Activated CD4-positive, CD25-positive, alpha-beta regulatory T cell treated with anti-CD3 and anti-CD28 coated beads, Interleukin-2, amount 50 U/mL, for 16 hours (primary cell): Measurements from ENCODE around the gene PDE6D.
"Not testable (repeated sequence)": the region's sequence is repeated elsewhere in the genome, so short reads cannot be mapped to it uniquely, and the experiment has no call there.

Experiments used
- DNase-seq: peaks from one replicate; pipeline ENCODE4 v3.0.0-alpha.2; 2020; ENCODE audit warnings: low read depth, low spot score

PDE6D gene

DNA sequence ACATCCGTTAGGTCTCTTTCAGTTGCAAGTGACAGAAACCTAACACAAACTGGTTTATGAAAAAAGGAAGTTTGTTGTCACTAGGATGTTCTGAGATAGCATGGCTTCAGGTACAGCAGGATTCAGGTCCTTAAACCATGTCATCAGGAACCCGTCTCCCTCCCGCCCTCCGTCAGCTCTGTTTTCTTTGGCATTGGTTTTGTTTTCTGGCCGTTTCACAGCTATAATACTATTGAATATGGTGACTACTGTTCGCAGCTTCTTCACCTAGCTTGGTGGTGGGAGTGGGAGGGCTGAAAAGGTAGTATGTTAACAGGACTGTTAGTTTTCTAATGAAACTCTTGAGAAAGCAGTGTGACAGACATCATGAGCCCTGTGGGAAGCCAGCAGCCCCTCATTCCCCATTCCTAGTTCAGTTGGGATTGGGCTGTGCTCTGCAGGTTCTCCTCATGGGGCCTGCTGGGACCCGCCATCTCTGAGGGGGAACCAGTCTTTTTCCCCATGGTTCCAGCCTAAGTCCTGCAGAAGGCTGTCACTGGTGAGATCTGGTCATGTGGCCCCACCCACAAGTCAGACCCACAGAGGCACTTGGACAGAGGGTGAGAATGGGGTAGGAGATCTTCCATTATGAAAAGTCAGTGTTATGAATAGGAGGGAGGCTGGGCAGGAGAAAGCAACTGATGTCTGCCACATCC is 60.6 kb downstream of the PDE6D start:
- DNase-seq: no peak

DNA sequence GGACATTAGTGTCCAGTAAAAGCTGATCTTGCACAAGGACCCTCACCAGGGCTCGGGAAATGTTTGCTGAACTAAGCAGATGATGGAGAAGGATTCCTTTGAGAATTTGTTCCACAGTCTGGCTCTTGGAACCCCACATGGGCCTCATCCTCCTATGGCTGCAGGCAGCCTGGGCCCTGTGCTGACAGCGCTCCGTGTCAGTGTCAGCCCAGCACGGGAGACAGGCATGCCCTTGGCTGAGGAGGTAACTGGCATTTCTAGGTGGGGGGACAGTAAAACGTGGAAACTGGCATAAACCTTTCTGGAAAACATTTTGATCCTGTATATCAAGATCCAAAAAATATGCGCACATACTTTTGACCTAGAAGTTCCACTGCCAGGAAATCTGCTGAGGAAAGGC is 62.3 kb downstream of the PDE6D start:
- DNase-seq: no peak

DNA sequence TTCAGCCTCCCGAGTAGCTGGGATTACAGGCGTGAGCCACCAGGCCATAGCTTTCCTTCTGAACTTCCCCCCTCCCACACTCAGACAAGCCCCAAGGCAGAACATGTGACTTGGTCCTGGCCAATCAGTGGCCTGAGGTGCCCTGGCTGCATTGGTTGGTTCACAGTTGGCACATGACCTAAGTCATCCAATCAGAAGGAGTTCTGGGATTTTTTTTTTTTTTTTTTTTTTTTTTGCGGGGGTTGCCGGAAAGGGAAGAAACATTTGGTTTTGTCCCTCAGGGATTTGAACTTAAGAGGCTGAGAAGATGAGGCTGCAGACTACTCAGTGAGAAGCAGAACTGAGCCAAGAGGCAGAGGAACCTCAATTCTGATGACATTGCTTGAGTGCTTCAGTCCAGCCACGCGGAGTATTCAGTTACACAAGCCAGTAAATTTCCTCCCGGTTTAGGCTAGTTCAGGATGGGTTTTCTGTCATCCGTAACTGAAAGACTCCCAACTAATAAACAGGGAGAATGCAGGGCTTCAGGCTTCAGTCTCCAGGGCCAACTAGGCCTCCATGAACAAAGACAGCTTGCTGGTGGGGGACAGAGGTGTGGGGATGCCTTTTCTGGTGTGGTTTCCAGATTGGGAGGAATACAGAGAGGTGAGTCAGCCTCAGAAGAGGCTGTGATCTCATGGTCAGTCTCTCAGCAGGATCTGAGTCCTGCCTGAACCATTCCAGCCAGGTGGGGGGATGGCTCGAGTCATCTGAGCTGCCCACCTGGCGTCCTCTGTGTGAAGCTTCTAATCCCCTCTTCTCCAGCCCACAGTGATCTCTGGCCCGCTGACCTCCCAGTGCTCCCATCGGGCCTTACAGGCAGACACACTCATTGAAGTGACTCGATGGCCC is 63.6 kb downstream of the PDE6D start:
- no peak for DNase-seq

GRCh38 chr2:231716666-231717280 is 64.3 kb downstream of the PDE6D start:
- no peak for DNase-seq

- DNase-seq: no peak
Observed at GRCh38 chr2:231715988-231716616, 65.0 kb downstream of the PDE6D start.

DNA sequence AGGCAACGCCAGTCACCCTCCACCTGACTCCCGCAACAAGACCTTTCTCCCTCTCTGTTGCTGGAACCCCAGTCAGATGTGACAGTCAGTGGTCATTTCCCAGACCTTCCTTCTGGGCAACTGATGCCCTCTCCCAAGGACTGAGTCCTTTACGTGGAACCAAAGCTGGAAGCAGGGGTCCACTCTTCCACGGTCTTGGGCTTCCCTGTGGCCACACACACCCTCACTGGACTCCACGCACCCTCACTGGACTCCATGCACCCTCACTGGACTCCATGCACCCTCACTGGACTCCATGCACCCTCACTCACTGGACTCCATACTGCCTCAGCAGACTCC is 65.6 kb downstream of the PDE6D start:
- DNase-seq: no peak

DNA sequence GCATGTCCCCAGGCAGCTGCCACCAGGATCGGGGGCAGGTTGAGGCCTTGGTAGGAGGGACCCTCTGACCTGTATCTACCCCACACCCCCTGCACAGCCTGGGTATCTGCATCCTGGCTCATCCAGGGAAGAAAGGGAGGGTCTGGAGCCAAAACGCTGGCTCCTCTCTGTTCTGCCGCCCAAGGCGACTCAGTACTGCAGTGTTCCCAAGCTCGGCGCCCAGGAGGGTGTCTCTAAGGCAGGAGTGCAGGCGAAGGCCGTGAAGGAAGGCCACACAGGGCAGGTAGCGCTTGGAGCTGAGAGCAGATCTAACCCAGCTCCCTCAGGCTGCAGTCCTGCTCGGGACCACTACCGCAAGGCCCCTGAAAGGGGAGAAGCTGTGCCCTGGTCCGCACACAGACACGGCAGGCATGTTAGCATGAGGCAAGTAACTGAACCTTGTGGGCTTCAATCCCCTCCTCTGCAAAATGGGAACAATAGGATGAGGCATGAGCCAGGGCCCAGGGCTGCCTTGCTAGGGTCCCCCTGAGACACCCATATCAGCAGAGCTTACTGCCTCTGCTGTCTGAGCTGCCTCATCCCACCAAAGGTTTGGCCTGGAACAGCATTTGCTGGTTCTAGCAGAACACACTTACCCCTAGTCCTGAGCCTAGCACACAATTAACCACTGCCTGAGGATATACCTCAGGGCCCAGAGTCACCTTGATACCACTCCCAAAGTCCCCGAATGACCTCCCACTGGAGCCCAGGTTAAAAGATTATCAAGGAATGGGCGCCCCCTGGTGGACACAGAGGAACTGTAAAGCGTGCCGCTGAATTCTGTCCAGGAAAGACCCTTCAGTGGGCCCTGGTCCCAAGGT is 66.2 kb downstream of the PDE6D start:
- DNase-seq: peak; percentile 72

DNA sequence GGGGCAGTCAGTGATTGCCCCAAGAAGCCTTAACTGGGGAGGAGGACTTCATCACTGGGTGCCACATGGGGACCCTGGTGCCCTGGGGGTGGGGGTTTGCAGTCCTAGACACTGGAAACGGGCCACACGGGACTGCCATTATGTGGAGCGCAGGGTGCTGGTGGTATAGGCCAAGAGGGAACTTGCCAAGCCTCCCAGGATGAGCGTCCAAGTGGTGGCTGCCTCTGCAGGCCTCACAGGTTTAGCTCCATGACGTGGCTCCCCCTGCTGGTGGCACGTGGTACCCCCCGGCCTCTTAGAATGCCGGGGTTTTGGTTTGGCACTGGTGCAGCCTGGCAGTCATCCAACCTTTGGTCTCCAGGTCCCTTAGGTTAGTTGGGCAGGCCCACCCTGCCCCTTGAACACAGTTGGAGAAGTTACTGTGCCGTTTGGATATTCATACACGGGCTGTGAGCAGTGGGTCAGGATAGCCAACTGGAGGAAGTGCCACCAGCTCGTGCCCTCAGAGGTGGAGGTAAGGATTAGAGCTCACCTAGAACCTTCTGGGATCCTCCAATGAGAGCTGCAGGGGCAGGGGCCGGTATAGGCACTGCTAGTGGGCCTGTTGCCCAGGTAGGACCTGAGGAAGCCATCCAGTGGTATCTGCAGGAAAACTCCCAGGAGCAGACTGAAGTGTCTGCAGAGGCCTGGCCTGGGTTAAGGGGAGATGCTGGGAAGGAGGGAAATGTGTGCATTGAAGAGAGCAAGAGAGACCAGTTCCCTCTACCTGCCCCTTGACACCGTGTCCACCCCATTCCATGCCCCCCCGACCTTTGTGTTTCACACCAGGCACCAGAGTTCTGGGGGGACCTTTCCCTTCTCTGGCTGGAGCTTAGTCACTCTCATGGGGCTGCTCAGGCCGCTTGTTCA is 67.1 kb downstream of the PDE6D start:
- DNase-seq: peak; percentile 84

GRCh38 chr2:231713406-231713729 is 67.7 kb downstream of the PDE6D start:
- DNase-seq: not testable (repeated sequence)

- not testable (repeated sequence) for DNase-seq
Observed at GRCh38 chr2:231712451-231713021, 68.5 kb downstream of the PDE6D start.

DNA sequence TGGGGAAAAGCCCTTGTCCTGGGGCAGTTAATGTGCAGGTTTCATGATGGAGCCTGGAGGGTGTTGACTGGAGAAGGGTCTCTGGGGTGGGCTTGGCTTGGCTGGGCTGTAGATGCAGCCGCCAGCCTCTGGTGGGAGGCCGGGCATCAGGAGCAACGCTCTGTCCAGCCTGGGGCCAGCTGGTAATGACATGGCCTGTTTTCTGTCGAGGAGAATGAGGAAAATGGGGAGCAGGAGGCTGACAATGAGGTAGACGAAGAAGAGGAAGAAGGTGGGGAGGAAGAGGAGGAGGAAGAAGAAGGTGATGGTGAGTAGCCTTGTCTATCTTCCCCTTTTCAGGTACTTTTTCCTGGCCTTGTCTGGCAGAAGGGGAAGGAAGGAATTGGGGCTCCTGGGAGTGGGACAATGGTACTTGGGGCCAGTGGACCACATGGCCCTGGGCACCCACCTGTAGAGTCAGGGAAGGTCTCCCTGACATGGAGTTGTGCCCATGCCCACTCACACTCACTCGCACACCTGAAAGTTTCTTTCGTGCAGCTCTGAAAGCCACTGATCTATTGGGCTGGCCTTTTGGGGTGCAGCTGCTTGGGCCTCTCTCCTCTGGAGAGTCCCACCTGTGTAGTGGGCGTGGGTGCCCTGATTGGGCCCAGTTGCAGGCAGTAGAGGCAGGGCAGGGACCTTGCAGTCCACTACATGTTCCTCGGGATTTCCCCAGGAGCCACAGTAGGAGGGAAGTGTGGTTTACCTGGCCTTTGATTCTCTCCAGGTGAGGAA is 69.2 kb downstream of the PDE6D start:
- no peak for DNase-seq

DNA sequence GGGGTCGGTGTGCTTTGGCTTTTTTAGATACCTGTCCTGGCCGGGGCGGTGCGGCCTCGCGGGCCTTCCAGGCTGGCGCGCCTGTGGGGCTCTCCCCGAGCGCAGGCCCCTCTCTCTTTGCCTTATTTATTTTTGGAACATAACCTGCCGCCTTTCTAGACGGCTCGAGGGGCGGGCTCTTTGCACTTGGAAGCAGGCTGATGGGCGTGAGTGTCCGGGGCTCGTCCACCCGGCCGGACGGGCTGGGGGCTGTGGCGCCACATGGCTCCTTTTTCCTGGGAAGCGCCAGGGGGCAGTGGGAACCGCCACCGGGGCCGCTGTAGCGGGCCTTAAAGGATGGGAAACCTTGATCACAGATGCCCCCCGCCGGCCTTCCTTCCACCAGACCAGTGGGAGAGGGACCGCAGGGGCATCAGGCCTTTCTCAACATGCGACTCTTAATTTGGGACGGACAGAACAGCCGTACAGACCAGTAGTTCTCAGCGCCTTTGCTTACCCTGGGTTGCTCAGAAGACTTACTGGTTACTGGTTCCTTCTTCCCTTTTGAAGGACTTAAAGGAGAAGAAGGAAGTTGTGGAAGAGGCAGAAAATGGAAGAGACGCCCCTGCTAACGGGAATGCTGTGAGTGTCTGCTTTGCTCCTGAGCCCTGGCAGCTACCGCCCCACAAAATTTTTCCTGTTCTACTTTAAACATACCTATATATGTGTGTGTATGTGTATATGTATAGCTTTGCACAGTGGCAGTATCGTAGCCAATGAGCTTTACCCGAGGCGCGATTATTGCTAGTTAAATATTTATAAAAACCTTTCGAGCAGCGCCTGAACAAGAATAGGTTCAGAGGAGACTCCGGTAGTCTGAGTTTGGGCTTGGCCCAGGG is 70.0 kb downstream of the PDE6D start:
- DNase-seq: no peak

- peak; percentile 76 for DNase-seq
Observed at GRCh38 chr2:231709981-231710798, 70.9 kb downstream of the PDE6D start.

DNA sequence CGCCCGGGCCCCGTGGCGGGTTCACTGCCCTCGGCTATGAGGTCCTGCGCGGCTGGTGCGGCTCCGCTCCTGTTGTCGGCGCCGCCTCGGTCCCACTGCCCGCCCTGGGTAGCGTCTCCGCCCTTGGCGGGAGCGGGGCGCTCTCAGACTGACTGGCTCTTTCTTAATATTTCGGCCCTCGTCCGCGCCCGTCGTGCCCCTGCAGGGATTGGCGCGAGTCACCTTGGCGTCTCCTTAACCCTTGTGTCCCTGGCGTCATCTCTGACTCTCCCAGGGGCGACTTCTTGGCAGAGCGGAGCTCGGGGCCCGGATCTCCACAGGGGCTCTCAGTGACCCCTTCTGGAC is 71.5 kb downstream of the PDE6D start:
- no peak for DNase-seq

DNA sequence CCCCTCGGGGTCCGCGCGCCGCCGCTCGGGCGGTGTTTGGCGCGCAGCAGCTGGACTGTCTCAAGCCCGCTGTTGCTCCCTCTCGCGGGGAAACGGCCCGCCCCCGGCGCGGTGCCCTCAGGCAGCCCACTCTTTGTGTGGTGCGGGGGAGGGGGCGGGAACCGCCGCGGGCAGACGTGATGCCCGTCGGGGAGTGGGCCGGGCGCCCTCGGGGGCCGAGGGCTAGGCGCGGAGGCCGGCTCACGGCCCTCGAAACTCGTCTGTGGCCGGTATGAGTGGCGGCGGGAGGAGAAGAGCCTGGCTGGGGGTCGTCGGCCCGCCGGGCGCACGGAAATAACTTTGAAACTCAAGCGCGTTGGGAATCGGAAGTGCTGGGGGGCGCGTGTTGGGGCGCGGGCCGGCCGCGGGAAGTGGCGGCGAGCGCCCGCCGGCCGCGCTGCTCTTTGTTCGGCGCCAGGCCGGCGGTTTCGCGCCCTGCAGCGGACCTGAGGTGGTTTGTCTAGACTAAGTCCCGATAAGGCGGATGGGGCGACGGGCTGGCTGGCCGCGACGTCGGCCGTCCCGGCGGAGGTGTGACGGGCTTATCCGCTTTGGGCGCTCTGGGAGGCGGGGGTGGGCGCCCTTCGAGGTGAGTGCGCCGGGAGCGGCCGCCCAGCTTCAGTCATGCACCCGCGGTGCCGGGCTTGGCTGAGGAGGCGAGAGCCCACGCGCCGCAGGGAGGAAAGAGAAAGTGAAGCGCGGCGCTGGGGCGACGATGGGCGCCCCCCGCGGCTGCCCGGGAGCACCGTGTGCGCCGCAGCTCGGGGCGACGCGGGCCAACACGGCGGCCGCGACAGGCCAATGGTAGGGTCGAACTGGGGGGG is 72.1 kb downstream of the PDE6D start:
- no peak for DNase-seq
